Naive thymus-derived CD4-positive, alpha-beta T cell (primary cell): ENCODE data around the gene HHATL. TPM values are rescaled to one million over a fixed set of nuclear protein-coding genes. Genes with fewer than 3 reads are reported as not detected.

Experiments
- ATAC-seq: fragments of 150-1000 bp; cut with Tn5 transposase; 2 replicates; pipeline ENCODE4 v1.10.0; 2021; ENCODE audit warnings: mild to moderate bottlenecking, moderate library complexity
- CTCF ChIA-PET: fragments of 350-600 bp; sonication (Branson Sonifier 250); formaldehyde crosslinking; loops from one replicate; lab custom pipeline; 2021; ENCODE audit warnings: antibody characterized with exemption; lab: Charles Lee
- POLR2A ChIA-PET: fragments of 350-600 bp; sonication (Branson Sonifier 250); formaldehyde crosslinking; loops from one replicate; lab custom pipeline; 2021; ENCODE audit warnings: antibody characterized with exemption, inconsistent platforms; lab: Charles Lee
- DNase-seq, 9 donors: peaks; one replicate each; pipeline versions ENCODE4 v3.0.0 to v3.0.0-alpha.2; 2020 to 2022; ENCODE audit warnings: mixed read lengths in 1 of 9
- H3K27ac ChIP-seq: one replicate; pipeline ENCODE4 v1.7.0; 2013; ENCODE audit warnings: mild to moderate bottlenecking, low read depth, low read length, moderate library complexity
- H3K27me3 ChIP-seq, 2 donors: one replicate each; pipeline ENCODE4 v1.7.0; 2013; ENCODE audit warnings: low read length in 2 of 2, mild to moderate bottlenecking in 2 of 2, moderate library complexity in 2 of 2; ENCODE audit not compliant: control insufficient read depth in 2 of 2, insufficient read depth in 2 of 2
- H3K36me3 ChIP-seq, 3 experiments: 1 replicate in 2 of 3; 2 replicates in 1 of 3; pipeline ENCODE4 v1.7.0; 2013; ENCODE audit warnings: low read length in 3 of 3, mild to moderate bottlenecking in 3 of 3, moderate library complexity in 1 of 3; ENCODE audit not compliant: insufficient read depth in 3 of 3, control insufficient read depth in 2 of 3
- H3K4me1 ChIP-seq, 2 donors: one replicate each; pipeline ENCODE4 v1.7.0; 2013; ENCODE audit warnings: low read length in 2 of 2, mild to moderate bottlenecking in 2 of 2, moderate library complexity in 1 of 2; ENCODE audit not compliant: control insufficient read depth in 2 of 2, insufficient read depth in 2 of 2
- H3K4me3 ChIP-seq: 2 replicates; pipeline ENCODE4 v1.7.0; 2013; ENCODE audit warnings: mild to moderate bottlenecking, low read length
- H3K9me3 ChIP-seq, 3 experiments: 1 replicate in 2 of 3; 2 replicates in 1 of 3; pipeline ENCODE4 v1.7.0; 2013; ENCODE audit warnings: low read length in 3 of 3; ENCODE audit not compliant: control insufficient read depth in 2 of 3
- H3K27ac Mint-ChIP-seq, 9 donors: one replicate each; pipeline ENCODE4 v1.8.0; 2020 to 2022; ENCODE audit warnings: mixed read lengths in 9 of 9, mild to moderate bottlenecking in 8 of 9, moderate library complexity in 5 of 9, inconsistent platforms in 2 of 9
- H3K27me3 Mint-ChIP-seq, 5 donors: one replicate each; pipeline ENCODE4 v1.8.0; 2021 to 2022; ENCODE audit warnings: mixed read lengths in 5 of 5, mild to moderate bottlenecking in 1 of 5
- H3K36me3 Mint-ChIP-seq, 5 donors: one replicate each; pipeline ENCODE4 v1.8.0; 2020 to 2022; ENCODE audit warnings: mixed read lengths in 5 of 5, mild to moderate bottlenecking in 3 of 5, inconsistent platforms in 1 of 5
- H3K4me1 Mint-ChIP-seq, 7 donors: one replicate each; pipeline ENCODE4 v1.8.0; 2020 to 2022; ENCODE audit warnings: mixed read lengths in 7 of 7, mild to moderate bottlenecking in 3 of 7, inconsistent platforms in 1 of 7
- H3K4me3 Mint-ChIP-seq, 10 donors: one replicate each; pipeline ENCODE4 v1.8.0; 2020 to 2022; ENCODE audit warnings: mild to moderate bottlenecking in 10 of 10, mixed read lengths in 10 of 10, moderate library complexity in 6 of 10, inconsistent platforms in 2 of 10
- H3K9me3 Mint-ChIP-seq, 11 donors: one replicate each; pipeline ENCODE4 v1.8.0; 2020 to 2022; ENCODE audit warnings: mixed read lengths in 11 of 11, mild to moderate bottlenecking in 4 of 11, inconsistent platforms in 1 of 11, moderate library complexity in 1 of 11
- intact Hi-C, 2 donors: fragments of 100-400 bp; cut with micrococcal nuclease; formaldehyde crosslinking; loops; one replicate each; pipeline ENCODE4 v1.15.1; 2023
- polyA plus RNA-seq, 2 donors: library from polyadenylated mRNA; unstranded; fragments of 300-500 nt; fragmentation: Illumina TruSeq; gene quantifications; one replicate each; pipeline ENCODE4 v1.2.3, GENCODE V29; 2021
- total RNA-seq, 6 experiments: library from RNA in 5 of 6; stranded (reverse) in 5 of 6; gene quantifications; 1 replicate in 5 of 6; 2 replicates in 1 of 6; pipeline ENCODE4 v1.2.3 and lab custom pipeline; 2021 to 2026

The HHATL gene
- total and polyA plus RNA-seq, 7 experiments from 2014 or later: not detected

GRCh38 chr3:42674146-42674545, 28.5 kb downstream of the HHATL start:
- H3K27ac ChIP-seq: no peak overlapping the region
- no peaks in the 10 kb centered on the region for H3K9me3 ChIP-seq
- intact Hi-C loops: no loop called here
- Mint-ChIP-seq H3K27ac (no peak overlapping the region), H3K9me3 (peaks cover 6 to 41% (median 18%) of the 10 kb centered on the region in 11 donors), H3K4me3 (no peak overlapping the region), H3K27me3 (peaks cover 0 to 12% (median 0%) of the 10 kb centered on the region in 5 donors), H3K36me3 (peaks cover 2 to 25% (median 5%) of the 10 kb centered on the region in 5 donors), H3K4me1 (no peaks in the 10 kb centered on the region)
- ChIA-PET POLR2A (no interaction called here), CTCF (no interaction called here)
- ATAC-seq: no peak
- H3K4me1 ChIP-seq: no peaks in the 10 kb centered on the region
- DNase-seq: no peak
- H3K27me3 ChIP-seq: no peaks in the 10 kb centered on the region
- H3K4me3 ChIP-seq: no peak overlapping the region
- no peaks in the 10 kb centered on the region for H3K36me3 ChIP-seq

GRCh38 chr3:42673082-42673481, 29.5 kb downstream of the HHATL start:
- peaks cover 3 to 30% (median 14%) of the 10 kb centered on the region in 11 donors for H3K9me3 Mint-ChIP-seq
- DNase-seq (no peak), ATAC-seq (no peak)
- intact Hi-C loops: no loop called here
- H3K36me3 Mint-ChIP-seq: peaks cover 2 to 14% (median 5%) of the 10 kb centered on the region in 5 donors
- no peak overlapping the region for H3K4me3 Mint-ChIP-seq
- Histone ChIP-seq H3K27ac (no peak overlapping the region), H3K4me1 (no peaks in the 10 kb centered on the region), H3K4me3 (no peak overlapping the region), H3K9me3 (no peaks in the 10 kb centered on the region), H3K36me3 (no peaks in the 10 kb centered on the region), H3K27me3 (no peaks in the 10 kb centered on the region)
- CTCF ChIA-PET: no interaction called here
- peaks cover 0 to 12% (median 0%) of the 10 kb centered on the region in 5 donors for H3K27me3 Mint-ChIP-seq
- H3K27ac Mint-ChIP-seq: no peak overlapping the region
- POLR2A ChIA-PET: no interaction called here
- H3K4me1 Mint-ChIP-seq: no peaks in the 10 kb centered on the region

GRCh38 chr3:42672515-42672914, 30.1 kb downstream of the HHATL start:
- no peak for DNase-seq
- H3K27me3 Mint-ChIP-seq: peaks cover 0 to 12% (median 0%) of the 10 kb centered on the region in 5 donors
- peaks cover 0 to 25% (median 9%) of the 10 kb centered on the region in 11 donors for H3K9me3 Mint-ChIP-seq
- no peaks in the 10 kb centered on the region for H3K36me3 ChIP-seq
- H3K4me3 Mint-ChIP-seq: no peak overlapping the region
- no peaks in the 10 kb centered on the region for H3K27me3 ChIP-seq
- H3K4me1 ChIP-seq: no peaks in the 10 kb centered on the region
- CTCF ChIA-PET: no interaction called here
- intact Hi-C loops: no loop called here
- POLR2A ChIA-PET: no interaction called here
- no peaks in the 10 kb centered on the region for H3K4me1 Mint-ChIP-seq
- peaks cover 1 to 9% (median 2%) of the 10 kb centered on the region in 5 donors for H3K36me3 Mint-ChIP-seq
- no peak for ATAC-seq
- H3K4me3 ChIP-seq: no peak overlapping the region
- no peaks in the 10 kb centered on the region for H3K9me3 ChIP-seq
- H3K27ac ChIP-seq: no peak overlapping the region
- H3K27ac Mint-ChIP-seq: no peak overlapping the region

GRCh38 chr3:42670670-42671069, 31.9 kb downstream of the HHATL start:
- no peak for DNase-seq
- ChIA-PET CTCF (no interaction called here), POLR2A (no interaction called here)
- Histone ChIP-seq H3K27ac (no peak overlapping the region), H3K36me3 (no peaks in the 10 kb centered on the region), H3K4me1 (no peaks in the 10 kb centered on the region), H3K9me3 (no peaks in the 10 kb centered on the region), H3K27me3 (no peaks in the 10 kb centered on the region), H3K4me3 (no peak overlapping the region)
- H3K36me3 Mint-ChIP-seq: peaks cover 0 to 2% (median 0%) of the 10 kb centered on the region in 5 donors
- no peak overlapping the region for H3K4me3 Mint-ChIP-seq
- ATAC-seq: no peak
- no peak overlapping the region for H3K27ac Mint-ChIP-seq
- peaks cover 0 to 10% (median 0%) of the 10 kb centered on the region in 5 donors for H3K27me3 Mint-ChIP-seq
- peaks cover 0 to 6% (median 2%) of the 10 kb centered on the region in 11 donors for H3K9me3 Mint-ChIP-seq
- H3K4me1 Mint-ChIP-seq: no peaks in the 10 kb centered on the region
- intact Hi-C loops: no loop called here

- POLR2A ChIA-PET: no interaction called here
- Mint-ChIP-seq H3K4me3 (no peak overlapping the region), H3K36me3 (peaks cover 0 to 2% (median 0%) of the 10 kb centered on the region in 5 donors), H3K27ac (no peak overlapping the region), H3K4me1 (no peaks in the 10 kb centered on the region), H3K9me3 (peaks cover 0 to 6% (median 2%) of the 10 kb centered on the region in 11 donors), H3K27me3 (peaks cover 0 to 9% (median 0%) of the 10 kb centered on the region in 5 donors)
- CTCF ChIA-PET: no interaction called here
- no peak for ATAC-seq
- H3K4me1 ChIP-seq: no peaks in the 10 kb centered on the region
- no peak overlapping the region for H3K4me3 ChIP-seq
- H3K9me3 ChIP-seq: no peaks in the 10 kb centered on the region
- DNase-seq: no peak
- intact Hi-C loops: no loop called here
- no peak overlapping the region for H3K27ac ChIP-seq
- H3K27me3 ChIP-seq: no peaks in the 10 kb centered on the region
- no peaks in the 10 kb centered on the region for H3K36me3 ChIP-seq
Measured at GRCh38 chr3:42670051-42670576, 32.5 kb downstream of the HHATL start.

GRCh38 chr3:42668793-42669217, 33.8 kb downstream of the HHATL start:
- intact Hi-C loops: no loop called here
- no peaks in the 10 kb centered on the region for H3K27me3 ChIP-seq
- H3K36me3 ChIP-seq: no peaks in the 10 kb centered on the region
- ChIA-PET CTCF (no interaction called here), POLR2A (no interaction called here)
- no peaks in the 10 kb centered on the region for H3K4me1 ChIP-seq
- H3K27ac ChIP-seq: no peak overlapping the region
- DNase-seq (no peak), ATAC-seq (no peak)
- no peak overlapping the region for H3K4me3 ChIP-seq
- H3K4me3 Mint-ChIP-seq: no peak overlapping the region
- peaks cover 0 to 4% (median 0%) of the 10 kb centered on the region in 5 donors for H3K27me3 Mint-ChIP-seq
- H3K4me1 Mint-ChIP-seq: no peaks in the 10 kb centered on the region
- H3K36me3 Mint-ChIP-seq: no peaks in the 10 kb centered on the region
- H3K9me3 Mint-ChIP-seq: peaks cover 0 to 6% (median 2%) of the 10 kb centered on the region in 11 donors
- no peaks in the 10 kb centered on the region for H3K9me3 ChIP-seq
- H3K27ac Mint-ChIP-seq: no peak overlapping the region

- Mint-ChIP-seq H3K4me1 (no peaks in the 10 kb centered on the region), H3K9me3 (peaks cover 0 to 6% (median 2%) of the 10 kb centered on the region in 11 donors), H3K4me3 (no peak overlapping the region), H3K36me3 (no peaks in the 10 kb centered on the region), H3K27me3 (peaks cover 0 to 4% (median 0%) of the 10 kb centered on the region in 5 donors), H3K27ac (no peak overlapping the region)
- H3K27ac ChIP-seq: no peak overlapping the region
- ATAC-seq (no peak), DNase-seq (no peak)
- no peaks in the 10 kb centered on the region for H3K27me3 ChIP-seq
- no peak overlapping the region for H3K4me3 ChIP-seq
- intact Hi-C loops: no loop called here
- H3K4me1 ChIP-seq: no peaks in the 10 kb centered on the region
- ChIA-PET POLR2A (no interaction called here), CTCF (no interaction called here)
- H3K9me3 ChIP-seq: no peaks in the 10 kb centered on the region
- H3K36me3 ChIP-seq: no peaks in the 10 kb centered on the region
Measured at GRCh38 chr3:42668413-42668760, 34.2 kb downstream of the HHATL start.
